ENCODE data around the gene MAMDC2.

Gene MAMDC2

DNA sequence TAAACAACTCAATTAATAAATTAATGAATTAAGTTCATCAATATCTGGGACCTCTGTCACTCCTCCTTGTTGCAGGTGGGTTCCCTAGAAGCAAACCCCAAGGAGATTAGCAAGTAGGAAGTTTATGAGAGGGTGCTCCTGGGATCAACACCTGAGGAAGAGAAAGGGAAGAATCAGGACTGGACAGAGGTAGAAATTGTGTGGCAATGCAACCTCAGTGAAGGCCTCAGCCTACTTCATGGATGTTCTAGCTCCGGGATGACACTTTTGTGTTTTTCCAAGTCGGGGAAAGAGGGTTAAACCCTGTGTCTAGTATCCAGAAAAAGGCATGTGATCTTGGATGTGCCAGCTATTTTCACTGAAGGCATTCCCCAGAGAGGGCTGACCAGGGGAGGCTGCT lies 23.2 kb downstream of the MAMDC2 start:
- no peak for DNase-seq

DNA sequence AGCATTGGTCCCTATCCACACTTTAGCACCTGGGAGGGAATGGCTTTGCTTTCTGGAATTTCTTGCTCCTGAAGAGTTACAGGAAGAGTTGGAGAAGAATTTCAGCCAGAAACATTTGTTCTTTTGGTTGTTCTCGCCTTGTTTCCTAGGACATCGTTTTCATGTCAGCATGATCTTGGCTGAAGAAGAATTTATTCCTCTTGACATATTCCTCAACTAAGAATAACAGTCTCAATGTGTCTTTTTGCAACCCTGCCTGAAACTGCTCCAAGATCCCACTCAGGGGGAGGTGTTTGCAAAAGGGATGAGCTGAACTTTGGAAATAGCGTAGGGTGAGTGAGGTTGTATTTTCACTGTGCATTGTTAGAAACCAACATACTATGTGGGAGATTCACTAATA lies 26.1 kb downstream of the MAMDC2 start:
- no peak for DNase-seq

DNA sequence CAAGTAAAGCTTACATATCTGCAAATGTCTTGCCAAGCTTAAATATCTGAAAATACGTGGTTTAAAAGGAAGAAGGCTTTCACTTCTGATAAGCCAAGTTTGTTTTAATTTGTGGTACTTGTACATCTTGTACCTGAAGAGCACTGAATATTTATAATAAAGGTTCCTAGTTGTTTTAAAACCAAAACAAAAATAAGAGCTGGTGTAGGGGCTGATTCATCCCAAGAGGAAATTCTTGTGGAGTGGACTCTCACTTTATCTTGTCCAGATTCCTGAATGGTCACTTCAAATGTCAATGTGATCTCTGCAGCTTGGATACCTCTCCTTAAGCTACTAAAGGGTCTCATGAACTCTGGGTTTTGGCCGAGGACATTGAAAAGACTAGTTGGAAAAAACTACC lies 29.5 kb downstream of the MAMDC2 start:
- no peak for DNase-seq

DNA sequence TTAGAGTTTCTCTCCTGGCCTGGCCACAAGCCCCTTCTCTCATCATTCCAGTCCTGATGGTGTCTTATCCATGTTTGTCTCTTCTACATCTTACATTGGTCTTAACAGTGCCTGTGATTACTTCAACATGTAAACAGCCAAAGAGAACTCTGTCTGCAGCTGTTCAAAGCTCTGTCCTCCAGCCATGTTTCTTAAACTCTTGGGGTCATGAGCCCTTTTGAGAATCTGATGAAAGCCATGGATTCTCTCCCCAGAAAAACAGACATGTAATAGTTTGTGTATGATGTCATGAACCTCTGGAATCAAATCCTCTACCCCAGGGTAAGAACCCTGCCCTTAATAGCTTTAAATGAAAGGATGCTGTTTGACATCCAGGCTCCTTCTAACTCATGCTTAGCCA lies 30.1 kb downstream of the MAMDC2 start:
- no peak for DNase-seq

- no peak for DNase-seq
Observed at GRCh38 chr9:70076678-70077077, 33.0 kb downstream of the MAMDC2 start.

- DNase-seq, result peak in 2 of 3 donors; percentile 38 to 63
Observed at GRCh38 chr9:70079417-70080037, 35.9 kb downstream of the MAMDC2 start.

- peak in 2 of 3 donors; percentile 15 to 23 for DNase-seq
Observed at GRCh38 chr9:70080481-70081119, 37.0 kb downstream of the MAMDC2 start.

GRCh38 chr9:70081120-70081495 lies 37.5 kb downstream of the MAMDC2 start:
- DNase-seq, result peak in 2 of 3 donors; percentile 8 to 11

- no peak for DNase-seq
Observed at GRCh38 chr9:70083429-70083828, 39.8 kb downstream of the MAMDC2 start.

DNA sequence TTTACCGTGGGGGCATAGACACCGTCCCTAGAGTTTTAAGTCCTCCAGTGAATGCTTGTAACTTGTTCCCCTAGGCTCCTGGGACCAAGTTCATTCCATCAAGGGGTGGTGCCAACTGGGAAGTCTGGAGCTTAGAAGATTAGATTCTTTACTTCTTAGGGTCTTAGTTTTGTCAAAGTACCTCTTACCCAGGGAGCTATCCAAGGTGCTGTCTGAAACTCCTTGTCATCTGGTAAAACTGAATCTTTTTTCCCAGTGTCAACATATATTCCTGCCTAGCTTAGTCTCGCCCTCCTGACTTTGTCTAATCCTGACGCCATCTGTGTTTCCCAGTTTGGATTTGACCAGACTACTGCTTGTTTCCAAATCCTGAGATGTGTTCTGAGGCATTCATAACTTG lies 41.6 kb downstream of the MAMDC2 start:
- DNase-seq, result peak in 1 of 3 donors; percentile 20

DNA sequence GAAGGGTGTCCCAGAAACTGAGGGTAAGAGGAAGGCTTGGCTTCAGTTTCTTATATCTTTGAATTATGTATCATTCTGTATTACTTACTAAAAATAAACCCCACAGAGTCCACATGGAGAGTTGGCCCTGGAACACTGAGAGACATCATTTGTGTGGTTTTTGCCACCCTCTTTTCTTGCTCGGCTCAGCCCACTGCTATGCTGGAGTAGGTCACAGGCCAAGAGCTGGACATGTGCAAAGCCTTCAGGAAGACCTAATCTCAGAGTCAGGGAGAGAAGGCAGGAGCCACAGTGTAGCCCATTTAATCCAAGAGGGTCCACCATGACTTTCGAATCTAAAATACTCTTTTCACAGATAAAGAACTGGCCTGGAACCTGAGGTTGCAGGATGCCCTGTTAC lies 47.5 kb downstream of the MAMDC2 start:
- no peak for DNase-seq

DNA sequence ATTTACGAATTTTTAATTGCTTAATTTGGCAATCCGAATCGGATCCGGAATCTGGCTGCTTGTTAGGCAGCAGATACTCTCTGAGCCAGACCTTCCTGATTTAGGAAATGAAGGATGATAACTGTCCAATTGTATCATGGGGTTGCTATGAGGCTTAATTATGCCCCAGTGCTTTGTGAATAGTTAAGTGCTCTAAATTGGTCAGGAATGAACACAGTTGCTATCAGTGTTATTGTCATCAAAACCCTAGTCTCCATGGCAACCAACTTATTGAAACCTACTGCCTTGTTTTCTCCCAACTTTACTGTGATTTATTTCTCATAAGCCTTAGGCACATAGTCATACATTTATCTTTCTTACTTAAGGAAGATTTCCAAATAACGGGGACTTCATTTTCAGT lies 47.9 kb downstream of the MAMDC2 start:
- DNase-seq, result no peak

DNA sequence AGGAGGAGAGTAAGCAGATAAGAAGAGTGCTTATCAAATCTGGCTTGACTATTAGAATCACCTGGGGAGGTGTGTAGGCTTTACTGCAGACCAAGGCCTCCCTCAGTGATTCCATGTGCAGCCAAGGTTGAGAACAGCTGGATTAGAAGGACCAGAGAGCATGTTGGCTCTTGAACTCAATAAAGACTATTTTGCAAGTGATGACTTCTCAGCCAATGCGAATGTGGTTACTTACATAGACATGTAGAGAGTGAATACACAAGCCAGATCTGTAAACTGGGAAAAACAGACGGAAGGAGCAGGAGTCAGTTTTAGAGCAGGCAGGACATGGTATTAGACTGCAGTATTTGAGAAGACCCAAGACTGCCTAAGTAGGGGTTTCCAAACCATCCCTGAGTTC lies 48.5 kb downstream of the MAMDC2 start:
- DNase-seq, result no peak

- DNase-seq, result no peak
Observed at GRCh38 chr9:70093095-70093494, 49.4 kb downstream of the MAMDC2 start.

- no peak for DNase-seq
Observed at GRCh38 chr9:70093944-70094343, 50.3 kb downstream of the MAMDC2 start.

GRCh38 chr9:70094747-70095146 lies 51.1 kb downstream of the MAMDC2 start:
- DNase-seq, result no peak

GRCh38 chr9:70097187-70097586 lies 53.5 kb downstream of the MAMDC2 start:
- DNase-seq, result no peak

- DNase-seq, result no peak
Observed at GRCh38 chr9:70100362-70100761, 56.7 kb downstream of the MAMDC2 start.

DNA sequence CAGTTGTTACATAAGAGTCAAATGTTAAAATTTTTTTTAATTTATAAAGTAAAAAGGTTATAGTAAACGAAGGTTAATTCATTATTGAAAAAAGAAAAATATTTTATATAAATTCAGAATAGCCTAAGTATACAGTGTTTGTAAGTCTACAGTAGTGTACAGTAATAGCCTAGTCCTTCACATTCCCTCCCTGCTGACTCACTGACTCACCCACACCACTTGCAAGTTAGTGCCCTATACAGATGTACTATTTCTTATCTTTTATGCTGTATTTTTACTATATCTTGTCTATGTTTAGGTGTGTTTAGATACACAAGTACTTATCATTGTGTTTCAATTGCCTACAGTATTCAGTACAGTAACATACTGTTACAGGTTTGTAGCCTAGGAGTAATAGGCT lies 57.6 kb downstream of the MAMDC2 start:
- no peak for DNase-seq

DNA sequence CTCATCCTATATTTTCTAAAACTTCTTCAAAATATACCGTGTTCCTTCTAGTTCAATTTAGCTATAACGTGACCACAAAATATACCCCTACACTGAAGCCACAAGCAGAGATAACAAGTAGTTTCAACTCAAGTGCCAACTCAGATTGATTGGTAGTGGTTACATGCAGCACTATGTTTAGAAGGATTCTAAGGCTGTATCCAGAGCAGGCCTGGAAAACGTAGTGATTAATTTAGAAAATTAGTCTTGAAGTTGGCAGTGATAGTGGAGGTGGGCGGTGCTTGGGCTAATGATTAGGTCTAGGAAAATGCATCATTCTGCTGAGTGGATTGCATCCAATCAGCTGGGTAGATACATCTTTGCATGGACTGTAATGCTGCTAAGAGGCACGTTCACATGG lies 61.5 kb downstream of the MAMDC2 start:
- DNase-seq, result no peak

DNA sequence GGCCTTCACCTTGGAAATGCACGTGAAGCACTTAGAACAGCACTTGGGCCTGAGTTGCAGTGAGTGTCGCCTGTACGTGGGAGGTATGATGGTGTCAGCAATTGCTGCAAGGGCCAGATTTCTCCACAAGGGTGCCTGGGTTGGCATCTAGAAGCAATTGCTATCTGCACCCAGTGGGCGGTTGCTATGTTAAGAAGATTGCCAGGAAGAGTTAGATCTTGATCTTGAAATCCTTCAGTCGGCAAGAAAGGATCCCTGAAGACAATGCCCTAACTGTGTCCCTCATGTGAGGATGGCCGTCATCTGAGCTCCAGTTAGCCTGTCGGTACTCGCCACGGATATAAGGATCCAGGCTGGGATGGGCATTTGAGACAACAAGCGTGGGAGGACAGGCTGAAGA lies 62.9 kb downstream of the MAMDC2 start:
- peak; percentile 62 to 74 (median 69) for DNase-seq

DNA sequence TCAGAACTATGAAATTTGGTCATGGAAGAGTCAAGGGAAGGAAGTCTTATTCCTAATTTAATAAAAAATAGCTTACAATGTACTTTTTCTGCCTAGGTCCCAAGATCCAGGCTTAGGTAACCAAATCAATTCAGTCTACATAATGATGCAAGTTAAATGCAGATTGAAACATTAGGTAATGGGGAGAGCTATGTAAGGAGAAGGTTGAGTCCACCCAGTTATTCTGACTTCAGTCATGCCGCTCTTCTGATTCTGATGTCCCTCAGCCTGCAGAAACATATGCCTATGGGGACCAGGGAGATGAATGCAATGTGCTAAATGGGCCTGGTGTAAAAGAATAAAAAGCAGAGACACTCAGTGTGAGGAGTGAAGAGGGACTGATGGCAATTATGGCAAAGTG lies 63.9 kb downstream of the MAMDC2 start:
- DNase-seq, result no peak

DNA sequence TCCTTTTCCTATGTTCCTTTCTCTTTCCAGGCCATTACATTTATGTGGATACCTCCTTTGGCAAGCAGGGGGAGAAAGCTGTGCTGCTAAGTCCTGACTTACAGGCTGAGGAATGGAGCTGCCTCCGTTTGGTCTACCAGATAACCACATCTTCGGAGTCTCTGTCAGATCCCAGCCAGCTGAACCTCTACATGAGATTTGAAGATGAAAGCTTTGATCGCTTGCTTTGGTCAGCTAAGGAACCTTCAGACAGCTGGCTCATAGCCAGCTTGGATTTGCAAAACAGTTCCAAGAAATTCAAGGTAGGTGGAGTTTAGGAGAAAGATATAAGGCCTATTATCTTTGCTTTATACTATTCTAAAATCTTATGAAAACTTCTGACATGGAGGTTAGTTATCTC lies 64.5 kb downstream of the MAMDC2 start:
- no peak for DNase-seq

DNA sequence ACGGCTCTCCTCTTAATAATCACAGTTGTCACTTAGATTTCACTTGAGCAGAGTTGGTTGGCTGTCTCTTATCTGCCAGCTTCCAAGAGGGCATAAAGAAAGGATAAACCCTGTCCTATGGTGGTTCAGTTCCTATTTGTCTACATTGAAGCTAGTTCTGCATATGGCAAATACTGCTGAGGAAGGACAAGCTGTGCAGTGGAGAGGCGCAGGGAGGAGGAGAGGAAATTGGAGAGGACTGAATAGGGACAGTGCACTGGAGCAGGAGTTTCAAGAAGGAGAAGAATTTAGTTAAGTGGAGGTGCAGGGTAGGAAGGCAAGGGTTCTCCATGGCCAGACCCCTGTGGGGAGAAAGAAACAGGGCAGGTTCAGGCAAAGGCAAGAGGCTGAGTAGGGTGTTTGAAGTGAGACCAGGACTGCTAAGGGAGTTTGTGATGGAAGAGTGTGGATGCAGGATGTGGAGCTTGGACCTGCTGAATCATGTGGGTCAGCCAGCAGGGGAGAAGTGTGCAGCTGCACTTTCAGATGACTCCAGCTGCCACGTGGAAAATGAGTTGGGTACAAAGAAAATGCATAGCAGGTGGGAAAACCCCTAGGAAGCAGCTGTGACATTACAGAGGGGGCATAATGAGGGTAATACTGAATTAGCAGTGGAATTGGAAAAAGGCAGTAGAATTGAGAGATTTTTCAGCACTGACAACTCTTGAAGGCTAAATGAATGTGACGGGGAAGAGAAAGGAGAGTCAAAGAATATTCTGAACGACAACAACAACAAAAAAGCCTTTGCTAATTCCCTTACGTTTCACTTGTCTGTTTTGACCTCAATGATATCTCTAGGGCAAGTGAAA lies 66.8 kb downstream of the MAMDC2 start:
- peak; percentile 36 to 62 (median 51) for DNase-seq

All from suppressor macrophage treated with lipopolysaccharide for 1 hour (primary cell).